ENCODE results near the gene SLC25A11.

The SLC25A11 gene

GRCh38 chr17:4892499-4893221 is 47.2 kb downstream of the SLC25A11 start:
- no peak for DNase-seq

- DNase-seq: no peak
Measured at GRCh38 chr17:4891411-4892410, 48.1 kb downstream of the SLC25A11 start.

DNA sequence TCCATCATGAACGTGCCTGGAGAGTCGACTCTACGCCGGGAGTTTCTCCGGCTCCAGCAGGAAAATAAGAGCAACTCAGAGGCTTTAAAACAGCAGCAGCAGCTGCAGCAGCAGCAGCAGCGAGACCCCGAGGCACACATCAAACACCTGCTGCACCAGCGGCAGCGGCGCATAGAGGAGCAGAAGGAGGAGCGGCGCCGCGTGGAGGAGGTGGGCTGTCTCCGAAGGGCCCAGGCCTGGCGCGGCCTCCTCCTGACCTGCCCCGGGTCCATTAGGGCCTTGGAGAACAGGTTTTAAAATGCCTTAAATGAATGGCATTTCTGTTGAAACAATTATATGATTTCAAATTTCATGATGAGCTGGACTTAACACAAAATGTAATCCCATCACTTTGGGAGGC is 52.3 kb downstream of the SLC25A11 start:
- DNase-seq: no peak

Measured in GF-D8 (cell line).